Stimulated activated CD4-positive, alpha-beta T cell treated with anti-CD3 and anti-CD28 coated beads, Interleukin-4, amount 100 ng/mL, for 1 hour (primary cell): ENCODE data around the gene TOP3A.

Source experiments
- DNase-seq: peaks from one replicate; pipeline ENCODE4 v3.0.0-alpha.2; 2020

The TOP3A gene

GRCh38 chr17:18278867-18279266 is 35.9 kb downstream of the TOP3A start:
- DNase-seq, result no peak

GRCh38 chr17:18277076-18277475 is 37.7 kb downstream of the TOP3A start:
- no peak for DNase-seq

GRCh38 chr17:18270046-18270931 is 44.5 kb downstream of the TOP3A start:
- no peak for DNase-seq

GRCh38 chr17:18267927-18268711 is 46.7 kb downstream of the TOP3A start:
- DNase-seq, result no peak

- no peak for DNase-seq
Measured at GRCh38 chr17:18267366-18267765, 47.4 kb downstream of the TOP3A start.

- no peak for DNase-seq
Measured at GRCh38 chr17:18263885-18264682, 50.7 kb downstream of the TOP3A start.

GRCh38 chr17:18262641-18263040 is 52.2 kb downstream of the TOP3A start:
- DNase-seq, result no peak

- DNase-seq, result no peak
Measured at GRCh38 chr17:18262111-18262510, 52.7 kb downstream of the TOP3A start.

GRCh38 chr17:18261659-18262058 is 53.1 kb downstream of the TOP3A start:
- DNase-seq, result no peak

GRCh38 chr17:18261146-18261515 is 53.7 kb downstream of the TOP3A start:
- peak; percentile 21 for DNase-seq

- DNase-seq, result peak; percentile 91
Measured at GRCh38 chr17:18260332-18261145, 54.3 kb downstream of the TOP3A start, which contains the start of gene MIEF2. TSS of gene MIEF2 (plus strand) at chr17:18260662. CDS start at chr17:18262721, 2,059 bp downstream.

GRCh38 chr17:18259621-18260331 is 55.0 kb downstream of the TOP3A start:
- DNase-seq, result no peak

GRCh38 chr17:18258356-18259038 is 56.3 kb downstream of the TOP3A start, which contains the start of gene FLII:
TSS of gene FLII (minus strand) at chr17:18258738. CDS start at chr17:18258690, 48 bp downstream.
- peak; percentile 70 for DNase-seq

GRCh38 chr17:18257982-18258355 is 56.8 kb downstream of the TOP3A start:
- peak; percentile 41 for DNase-seq

GRCh38 chr17:18257268-18257981 is 57.4 kb downstream of the TOP3A start:
- DNase-seq, result no peak

- DNase-seq, result no peak
Measured at GRCh38 chr17:18256776-18257175, 58.0 kb downstream of the TOP3A start.

- no peak for DNase-seq
Measured at GRCh38 chr17:18256351-18256750, 58.4 kb downstream of the TOP3A start.

GRCh38 chr17:18254888-18255649 is 59.7 kb downstream of the TOP3A start:
- DNase-seq, result no peak
